ENCODE measurements around the gene SAT1.
A peak's percentile ranks its signal among the peaks of the same experiment; 100 is the strongest.
"Not testable (repeated sequence)": the region's sequence is repeated elsewhere in the genome, so short reads cannot be mapped to it uniquely, and the experiment has no call there.

The SAT1 gene
- 30.3 to 432 (median 55.4) reads per million in 3 experiments for total RNA-seq

- peak; percentile 93 for DNase-seq
Measured at GRCh38 chrX:23782863-23783588, at the start of gene SAT1. TSS of gene SAT1 (plus strand) at chrX:23783173. CDS start at chrX:23783352, 179 bp downstream.

GRCh38 chrX:23736030-23736429 lies 46.9 kb upstream of the SAT1 start:
- DNase-seq, result no peak

- no peak for DNase-seq
Measured at GRCh38 chrX:23737413-23737812, 45.6 kb upstream of the SAT1 start.

GRCh38 chrX:23742174-23742696 lies 40.7 kb upstream of the SAT1 start:
- DNase-seq, result no peak

GRCh38 chrX:23742697-23743622 lies 40.0 kb upstream of the SAT1 start, which contains the start of gene ACOT9:
TSS of gene ACOT9 (minus strand) at chrX:23743276. CDS start at chrX:23743144, 132 bp downstream.
- DNase-seq, result peak; percentile 65

- not testable (repeated sequence) for DNase-seq
Measured at GRCh38 chrX:23743623-23743971, 39.4 kb upstream of the SAT1 start.

- DNase-seq, result peak; percentile 43
Measured at GRCh38 chrX:23745786-23746185, 37.2 kb upstream of the SAT1 start.

GRCh38 chrX:23749129-23749528 lies 33.8 kb upstream of the SAT1 start:
- no peak for DNase-seq

- DNase-seq, result no peak
Measured at GRCh38 chrX:23749576-23749975, 33.4 kb upstream of the SAT1 start.

- no peak for DNase-seq
Measured at GRCh38 chrX:23752740-23753415, 30.1 kb upstream of the SAT1 start.

- no peak for DNase-seq
Measured at GRCh38 chrX:23754664-23755063, 28.3 kb upstream of the SAT1 start.

- peak; percentile 55 for DNase-seq
Measured at GRCh38 chrX:23756165-23756564, 26.8 kb upstream of the SAT1 start.

GRCh38 chrX:23759821-23760220 lies 23.2 kb upstream of the SAT1 start:
- DNase-seq, result no peak

GRCh38 chrX:23764188-23764984 lies 18.6 kb upstream of the SAT1 start:
- no peak for DNase-seq

- no peak for DNase-seq
Measured at GRCh38 chrX:23765449-23765848, 17.5 kb upstream of the SAT1 start.

GRCh38 chrX:23765868-23766267 lies 17.1 kb upstream of the SAT1 start:
- DNase-seq, result no peak

- DNase-seq, result peak; percentile 21
Measured at GRCh38 chrX:23766650-23767551, 16.1 kb upstream of the SAT1 start.

- no peak for DNase-seq
Measured at GRCh38 chrX:23770142-23770541, 12.8 kb upstream of the SAT1 start.

GRCh38 chrX:23771086-23771485 lies 11.9 kb upstream of the SAT1 start:
- DNase-seq, result not testable (repeated sequence)

GRCh38 chrX:23773601-23774175 lies 9.3 kb upstream of the SAT1 start:
- DNase-seq, result peak; percentile 69

- no peak for DNase-seq
Measured at GRCh38 chrX:23776363-23776762, 6.6 kb upstream of the SAT1 start.

All from central memory CD4-positive, alpha-beta T cell (primary cell).